Astrocyte (in vitro differentiated cells and primary cell): ENCODE measurements around the gene PRKG2. TPM values are rescaled to one million over a fixed set of nuclear protein-coding genes. Genes with fewer than 3 reads are reported as not detected.

Source experiments
- DNase-seq: peaks from one replicate; pipeline ENCODE4 v3.0.0-alpha.2; 2010; ENCODE audit warnings: low read depth
- FAIRE-seq: peaks from 2 replicates; lab custom pipeline; 2011; peaks lifted over from hg19 to GRCh38; lab: Jason Lieb, UNC
- H2AFZ ChIP-seq: 2 replicates; pipeline ENCODE4 v1.6.0; 2012; ENCODE audit warnings: low read depth, low read length, inconsistent platforms
- H3K27ac ChIP-seq: 2 replicates; pipeline ENCODE4 v1.5.1; 2011; ENCODE audit warnings: low read depth, low read length, inconsistent platforms
- H3K27me3 ChIP-seq: 2 replicates; pipeline ENCODE4 v1.6.0; 2011; ENCODE audit warnings: low read length, inconsistent platforms; ENCODE audit not compliant: insufficient read depth
- H3K36me3 ChIP-seq: 2 replicates; pipeline ENCODE4 v1.5.1; 2011; ENCODE audit warnings: low read length, inconsistent platforms; ENCODE audit not compliant: insufficient read depth
- H3K4me1 ChIP-seq: 2 replicates; pipeline ENCODE4 v1.5.1; 2011; ENCODE audit warnings: low read length, inconsistent platforms; ENCODE audit not compliant: insufficient read depth
- H3K4me2 ChIP-seq: 2 replicates; pipeline ENCODE4 v1.6.0; 2012; ENCODE audit warnings: low read length, inconsistent platforms
- H3K4me3 ChIP-seq: 2 replicates; pipeline ENCODE4 v1.5.1; 2011; ENCODE audit warnings: low read depth, mild to moderate bottlenecking, low read length, inconsistent platforms; ENCODE audit not compliant: insufficient read depth
- H3K79me2 ChIP-seq: 2 replicates; pipeline ENCODE4 v1.6.0; 2012; ENCODE audit warnings: mild to moderate bottlenecking, low read length, inconsistent platforms; ENCODE audit not compliant: insufficient read depth
- H3K9ac ChIP-seq: 2 replicates; pipeline ENCODE4 v1.6.0; 2012; ENCODE audit warnings: mild to moderate bottlenecking, low read length, inconsistent platforms
- H3K9me3 ChIP-seq: 2 replicates; pipeline ENCODE4 v1.5.1; 2012; ENCODE audit warnings: low read depth, mild to moderate bottlenecking, low read length, inconsistent platforms; ENCODE audit not compliant: insufficient read depth
- H4K20me1 ChIP-seq: 2 replicates; pipeline ENCODE4 v1.6.0; 2012; ENCODE audit warnings: low read length, inconsistent platforms; ENCODE audit not compliant: insufficient read depth
- H3K27ac Mint-ChIP-seq: one replicate; pipeline ENCODE4 v1.8.0; 2021; ENCODE audit warnings: mild to moderate bottlenecking, mixed read lengths; ENCODE audit not compliant: unreplicated experiment
- H3K27me3 Mint-ChIP-seq: one replicate; pipeline ENCODE4 v1.8.0; 2021; ENCODE audit warnings: low read depth, mixed read lengths; ENCODE audit not compliant: unreplicated experiment
- H3K36me3 Mint-ChIP-seq: one replicate; pipeline ENCODE4 v1.8.0; 2021; ENCODE audit warnings: low read depth, mixed read lengths; ENCODE audit not compliant: unreplicated experiment
- H3K4me1 Mint-ChIP-seq: one replicate; pipeline ENCODE4 v1.8.0; 2021; ENCODE audit warnings: low read depth, mixed read lengths; ENCODE audit not compliant: unreplicated experiment
- H3K4me3 Mint-ChIP-seq: one replicate; pipeline ENCODE4 v1.8.0; 2021; ENCODE audit warnings: mild to moderate bottlenecking, moderate library complexity, mixed read lengths; ENCODE audit not compliant: unreplicated experiment
- H3K9me3 Mint-ChIP-seq: one replicate; pipeline ENCODE4 v1.8.0; 2021; ENCODE audit warnings: mild to moderate bottlenecking, mixed read lengths; ENCODE audit not compliant: unreplicated experiment
- EZH2 ChIP-seq: IDR thresholded peaks from 2 replicates; pipeline ENCODE4 v1.6.1; 2012; ENCODE audit warnings: mild to moderate bottlenecking, low read length, inconsistent platforms; ENCODE audit not compliant: insufficient read depth
- total RNA-seq: library from RNA; stranded (reverse); gene quantifications from 2 replicates; pipeline ENCODE4 v1.2.1, GENCODE V29; 2021
- TF ChIP-seq, protein P1 (sequence below): IDR thresholded peaks from 2 replicates; pipeline ENCODE4 v1.5.1; 2011; ENCODE audit warnings: low read depth, mild to moderate bottlenecking, inconsistent platforms, low read length, moderate library complexity; ENCODE audit not compliant: insufficient read depth

The PRKG2 gene
- total RNA-seq, 1 donor from 2014 or later = 0.23 TPM

DNA sequence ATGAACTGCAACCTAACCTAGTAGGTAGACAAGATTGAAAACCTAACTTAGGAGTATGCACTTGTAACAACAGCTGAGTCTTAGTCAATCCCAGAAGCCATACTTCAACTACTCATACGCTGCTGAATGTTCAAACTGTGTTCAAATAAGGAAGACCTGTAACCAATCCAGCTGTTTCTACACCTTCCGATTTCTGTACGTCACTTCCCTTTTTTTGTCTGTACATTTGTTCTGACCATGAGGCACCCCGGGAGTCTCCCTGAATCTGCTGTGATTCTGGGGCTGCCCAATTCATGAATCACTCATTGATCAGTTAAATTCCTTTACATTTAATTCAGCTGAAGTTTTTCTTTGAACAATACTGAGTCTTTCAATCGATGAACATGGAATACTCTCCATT is 95.0 kb downstream of the PRKG2 start:
- Mint-ChIP-seq H3K27ac (no peak overlapping the region), H3K4me1 (no peaks in the 10 kb centered on the region), H3K9me3 (no peaks in the 10 kb centered on the region), H3K36me3 (no peaks in the 10 kb centered on the region), H3K27me3 (no peaks in the 10 kb centered on the region), H3K4me3 (no peak overlapping the region)
- Histone ChIP-seq H3K4me1 (no peaks in the 10 kb centered on the region), H3K4me3 (no peak overlapping the region), H3K79me2 (no peaks in the 10 kb centered on the region), H3K27me3 (no peaks in the 10 kb centered on the region), H3K9me3 (no peaks in the 10 kb centered on the region), H3K36me3 (no peaks in the 10 kb centered on the region), H2AFZ (no peak overlapping the region), H4K20me1 (no peaks in the 10 kb centered on the region), H3K27ac (no peak overlapping the region), H3K9ac (no peak overlapping the region), H3K4me2 (no peak overlapping the region)
- DNase-seq = no peak
- FAIRE-seq = no peak
- TF ChIP-seq, protein P1, sequence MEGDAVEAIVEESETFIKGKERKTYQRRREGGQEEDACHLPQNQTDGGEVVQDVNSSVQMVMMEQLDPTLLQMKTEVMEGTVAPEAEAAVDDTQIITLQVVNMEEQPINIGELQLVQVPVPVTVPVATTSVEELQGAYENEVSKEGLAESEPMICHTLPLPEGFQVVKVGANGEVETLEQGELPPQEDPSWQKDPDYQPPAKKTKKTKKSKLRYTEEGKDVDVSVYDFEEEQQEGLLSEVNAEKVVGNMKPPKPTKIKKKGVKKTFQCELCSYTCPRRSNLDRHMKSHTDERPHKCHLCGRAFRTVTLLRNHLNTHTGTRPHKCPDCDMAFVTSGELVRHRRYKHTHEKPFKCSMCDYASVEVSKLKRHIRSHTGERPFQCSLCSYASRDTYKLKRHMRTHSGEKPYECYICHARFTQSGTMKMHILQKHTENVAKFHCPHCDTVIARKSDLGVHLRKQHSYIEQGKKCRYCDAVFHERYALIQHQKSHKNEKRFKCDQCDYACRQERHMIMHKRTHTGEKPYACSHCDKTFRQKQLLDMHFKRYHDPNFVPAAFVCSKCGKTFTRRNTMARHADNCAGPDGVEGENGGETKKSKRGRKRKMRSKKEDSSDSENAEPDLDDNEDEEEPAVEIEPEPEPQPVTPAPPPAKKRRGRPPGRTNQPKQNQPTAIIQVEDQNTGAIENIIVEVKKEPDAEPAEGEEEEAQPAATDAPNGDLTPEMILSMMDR = no peak
- TF ChIP-seq EZH2 = no peak

DNA sequence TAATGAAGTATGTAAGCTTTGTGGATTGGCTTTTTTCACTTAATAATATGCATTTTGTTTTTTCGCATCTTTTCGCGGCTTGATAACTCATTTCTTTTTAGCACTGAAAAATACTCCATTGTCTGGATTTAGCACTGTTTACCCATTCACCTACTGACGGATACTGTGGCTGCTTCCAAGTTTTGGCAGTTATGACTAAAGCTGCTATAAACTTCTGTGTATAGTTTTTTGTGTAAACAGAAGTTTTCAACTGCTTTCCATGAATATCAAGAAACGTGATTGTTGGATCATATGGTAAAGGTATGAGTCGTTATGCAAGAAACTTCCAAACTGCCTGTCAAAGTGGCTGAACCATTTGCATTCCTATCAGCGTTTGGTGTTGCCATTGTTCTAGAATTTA is 96.9 kb downstream of the PRKG2 start:
- Mint-ChIP-seq H3K9me3 (no peaks in the 10 kb centered on the region), H3K27ac (no peak overlapping the region), H3K36me3 (no peaks in the 10 kb centered on the region), H3K4me3 (no peak overlapping the region), H3K27me3 (no peaks in the 10 kb centered on the region), H3K4me1 (peaks cover 1% of the 10 kb centered on the region)
- no peak for DNase-seq
- no peak for FAIRE-seq
- no peak overlapping the region for H3K27ac ChIP-seq
- TF ChIP-seq EZH2 = no peak
- H4K20me1 ChIP-seq = no peaks in the 10 kb centered on the region
- no peaks in the 10 kb centered on the region for H3K36me3 ChIP-seq
- no peaks in the 10 kb centered on the region for H3K4me1 ChIP-seq
- H3K9ac ChIP-seq = no peak overlapping the region
- H2AFZ ChIP-seq = no peak overlapping the region
- H3K27me3 ChIP-seq = no peaks in the 10 kb centered on the region
- H3K9me3 ChIP-seq = no peaks in the 10 kb centered on the region
- H3K4me3 ChIP-seq = no peak overlapping the region
- no peak overlapping the region for H3K4me2 ChIP-seq
- H3K79me2 ChIP-seq = no peaks in the 10 kb centered on the region

DNA sequence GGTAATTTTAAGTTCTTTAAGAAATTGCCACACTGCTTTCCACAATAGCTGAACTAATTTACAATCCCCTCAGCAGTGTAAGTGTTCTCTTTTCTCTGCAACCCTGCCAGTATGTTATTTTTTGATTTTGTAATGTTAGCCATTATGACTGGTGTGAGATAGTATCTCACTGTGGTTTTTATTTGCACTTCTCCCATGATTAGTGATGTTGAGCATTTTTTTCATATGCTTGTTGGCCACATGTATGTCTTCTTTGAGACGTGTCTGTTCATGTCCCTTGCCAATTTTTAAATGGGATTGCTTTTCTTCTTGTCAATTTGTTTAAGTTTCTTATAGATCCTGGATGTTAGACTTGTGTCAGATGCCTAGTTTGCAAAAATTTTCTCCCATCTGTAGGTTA is 98.5 kb downstream of the PRKG2 start:
- H3K27me3 ChIP-seq = no peaks in the 10 kb centered on the region
- Mint-ChIP-seq H3K27me3 (no peaks in the 10 kb centered on the region), H3K4me3 (no peak overlapping the region), H3K36me3 (no peaks in the 10 kb centered on the region), H3K4me1 (peaks cover 1% of the 10 kb centered on the region), H3K27ac (no peak overlapping the region), H3K9me3 (no peaks in the 10 kb centered on the region)
- no peak for TF ChIP-seq EZH2
- TF ChIP-seq, protein P1 = no peak
- no peaks in the 10 kb centered on the region for H3K36me3 ChIP-seq
- no peak overlapping the region for H3K4me2 ChIP-seq
- no peaks in the 10 kb centered on the region for H3K79me2 ChIP-seq
- no peaks in the 10 kb centered on the region for H4K20me1 ChIP-seq
- no peak overlapping the region for H3K4me3 ChIP-seq
- DNase-seq (no peak), FAIRE-seq (no peak)
- H3K9ac ChIP-seq = no peak overlapping the region
- no peak overlapping the region for H3K27ac ChIP-seq
- H3K4me1 ChIP-seq = no peaks in the 10 kb centered on the region
- H2AFZ ChIP-seq = no peak overlapping the region
- no peaks in the 10 kb centered on the region for H3K9me3 ChIP-seq
